Osteoblast (primary cell): ENCODE results near the gene ARFIP2. TPM values are rescaled to one million over a fixed set of nuclear protein-coding genes. Genes with fewer than 3 reads are reported as not detected.

Source experiments
- DNase-seq: peaks from one replicate; pipeline ENCODE4 v3.0.0; 2011; ENCODE audit warnings: low spot score, mixed read lengths; ENCODE audit not compliant: insufficient read length; ENCODE audit errors: missing footprints
- H2AFZ ChIP-seq: 2 replicates; pipeline ENCODE4 v1.6.0; 2011; ENCODE audit warnings: mild to moderate bottlenecking, low read length
- H3K27ac ChIP-seq: 2 replicates; pipeline ENCODE4 v1.5.1; 2011; ENCODE audit warnings: mild to moderate bottlenecking, low read depth, low read length, moderate library complexity
- H3K27me3 ChIP-seq: 2 replicates; pipeline ENCODE4 v1.6.0; 2012; ENCODE audit warnings: mild to moderate bottlenecking, control low read depth, inconsistent platforms, low read length, moderate library complexity; ENCODE audit not compliant: insufficient read depth
- H3K36me3 ChIP-seq: 2 replicates; pipeline ENCODE4 v1.5.1; 2011; ENCODE audit warnings: mild to moderate bottlenecking, low read length, control low read depth, moderate library complexity; ENCODE audit not compliant: insufficient read depth
- H3K4me1 ChIP-seq: 2 replicates; pipeline ENCODE4 v1.5.1; 2011; ENCODE audit warnings: mild to moderate bottlenecking, low read length, control low read depth, moderate library complexity; ENCODE audit not compliant: insufficient read depth
- H3K4me2 ChIP-seq: 2 replicates; pipeline ENCODE4 v1.6.0; 2011; ENCODE audit warnings: mild to moderate bottlenecking, low read length; ENCODE audit not compliant: insufficient read depth
- H3K4me3 ChIP-seq: fragments of 200-600 bp; sonication (generic); 3 replicates; pipeline ENCODE4 v1.5.1; 2012; ENCODE audit warnings: mild to moderate bottlenecking, low read length, inconsistent platforms; ENCODE audit not compliant: insufficient read depth
- H3K79me2 ChIP-seq: 2 replicates; pipeline ENCODE4 v1.6.0; 2012; ENCODE audit warnings: mild to moderate bottlenecking, low read length, control low read depth, inconsistent platforms; ENCODE audit not compliant: insufficient read depth
- H3K9me3 ChIP-seq: 2 replicates; pipeline ENCODE4 v1.5.1; 2011; ENCODE audit warnings: low read depth, low read length, control low read depth
- H4K20me1 ChIP-seq: 2 replicates; pipeline ENCODE4 v1.6.0; 2012; ENCODE audit warnings: mild to moderate bottlenecking, low read length, control low read depth; ENCODE audit not compliant: insufficient read depth
- CTCF ChIP-seq: IDR thresholded peaks from 2 replicates; pipeline ENCODE4 v1.5.1; 2011; ENCODE audit warnings: mild to moderate bottlenecking, low read depth, low read length, moderate library complexity; ENCODE audit errors: extremely low read depth
- total RNA-seq: library from RNA; depleted of rRNA; stranded (reverse); fragments of >200 nt; gene quantifications from 2 replicates; pipeline ENCODE4 v1.2.3, GENCODE V29; 2012

The ARFIP2 gene
- total RNA-seq, 1 donor, result 79.3 TPM

GRCh38 chr11:6485661-6486060 lies 4.5 kb upstream of the ARFIP2 start:
- H3K4me2 ChIP-seq, result no peak overlapping the region
- peaks cover 14% of the 10 kb centered on the region for H3K4me1 ChIP-seq
- no peak for TF ChIP-seq CTCF
- no peak for DNase-seq
- H3K27me3 ChIP-seq, result no peaks in the 10 kb centered on the region
- no peak overlapping the region for H3K4me3 ChIP-seq
- no peak overlapping the region for H2AFZ ChIP-seq
- no peaks in the 10 kb centered on the region for H3K9me3 ChIP-seq
- no peak overlapping the region for H3K27ac ChIP-seq
- H3K79me2 ChIP-seq, result peaks cover 50% of the 10 kb centered on the region
- peaks cover 52% of the 10 kb centered on the region for H3K36me3 ChIP-seq
- H4K20me1 ChIP-seq, result peaks cover 16% of the 10 kb centered on the region

GRCh38 chr11:6483015-6483414 lies 1.9 kb upstream of the ARFIP2 start:
- no peak for DNase-seq
- Histone ChIP-seq H3K27ac (peak overlapping the region; percentile 97), H3K4me2 (peak overlapping the region; percentile 94), H3K27me3 (no peaks in the 10 kb centered on the region), H3K4me1 (peaks cover 25% of the 10 kb centered on the region), H3K79me2 (peaks cover 75% of the 10 kb centered on the region), H2AFZ (no peak overlapping the region), H3K36me3 (peaks cover 67% of the 10 kb centered on the region), H3K4me3 (no peak overlapping the region), H3K9me3 (no peaks in the 10 kb centered on the region), H4K20me1 (peaks cover 31% of the 10 kb centered on the region)
- TF ChIP-seq CTCF, result no peak

- Histone ChIP-seq H3K79me2 (peaks cover 75% of the 10 kb centered on the region), H3K4me2 (peak overlapping the region; percentile 94), H3K4me3 (peak overlapping the region; percentile 99), H3K27me3 (no peaks in the 10 kb centered on the region), H2AFZ (no peak overlapping the region), H3K4me1 (peaks cover 25% of the 10 kb centered on the region), H4K20me1 (peaks cover 34% of the 10 kb centered on the region), H3K9me3 (no peaks in the 10 kb centered on the region), H3K36me3 (peaks cover 69% of the 10 kb centered on the region), H3K27ac (peak overlapping the region; percentile 97)
- no peak for DNase-seq
- TF ChIP-seq CTCF, result no peak
Observed at GRCh38 chr11:6482441-6482840, 1.3 kb upstream of the ARFIP2 start.

GRCh38 chr11:6481924-6482275 lies 769 bp upstream of the ARFIP2 start:
- Histone ChIP-seq H3K4me3 (peak overlapping the region; percentile 99), H3K9me3 (no peaks in the 10 kb centered on the region), H4K20me1 (peaks cover 34% of the 10 kb centered on the region), H3K4me1 (peaks cover 25% of the 10 kb centered on the region), H2AFZ (peak overlapping the region; percentile 83), H3K27me3 (no peaks in the 10 kb centered on the region), H3K4me2 (peak overlapping the region; percentile 94), H3K79me2 (peaks cover 75% of the 10 kb centered on the region), H3K36me3 (peaks cover 73% of the 10 kb centered on the region), H3K27ac (peak overlapping the region; percentile 97)
- no peak for TF ChIP-seq CTCF
- DNase-seq, result no peak
